NCI-H2081 treated with DMSO at 0.1 percent for 48 hours (cell line): ENCODE data around the gene CCDC188.
"Not testable (repeated sequence)": the region's sequence is repeated elsewhere in the genome, so short reads cannot be mapped to it uniquely, and the experiment has no call there.

Source experiments
- DNase-seq: peaks from one replicate; lab custom pipeline; 2025; lab: John Stamatoyannopoulos, UW

CCDC188 gene

DNA sequence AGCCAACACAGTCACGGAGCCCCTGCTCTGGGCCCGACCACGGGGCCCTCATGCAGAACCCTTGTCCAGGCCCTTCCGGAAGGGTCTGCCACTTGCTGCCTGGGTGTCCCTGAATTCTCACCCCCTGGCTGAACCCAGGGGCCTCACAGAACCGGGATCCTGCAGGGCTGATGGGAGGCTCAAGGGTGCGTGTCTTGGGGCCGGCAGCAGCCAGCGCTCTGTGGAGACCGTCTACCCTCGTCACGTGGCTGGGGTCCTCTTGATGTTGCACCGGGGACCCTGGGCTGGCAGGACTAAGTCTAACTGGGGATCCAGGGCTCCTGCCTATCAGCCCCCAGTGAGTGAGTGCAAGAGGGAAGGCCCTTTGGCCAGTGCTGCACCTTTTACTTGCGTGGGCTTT lies 19.3 kb upstream of the CCDC188 start:
- no peak for DNase-seq

DNA sequence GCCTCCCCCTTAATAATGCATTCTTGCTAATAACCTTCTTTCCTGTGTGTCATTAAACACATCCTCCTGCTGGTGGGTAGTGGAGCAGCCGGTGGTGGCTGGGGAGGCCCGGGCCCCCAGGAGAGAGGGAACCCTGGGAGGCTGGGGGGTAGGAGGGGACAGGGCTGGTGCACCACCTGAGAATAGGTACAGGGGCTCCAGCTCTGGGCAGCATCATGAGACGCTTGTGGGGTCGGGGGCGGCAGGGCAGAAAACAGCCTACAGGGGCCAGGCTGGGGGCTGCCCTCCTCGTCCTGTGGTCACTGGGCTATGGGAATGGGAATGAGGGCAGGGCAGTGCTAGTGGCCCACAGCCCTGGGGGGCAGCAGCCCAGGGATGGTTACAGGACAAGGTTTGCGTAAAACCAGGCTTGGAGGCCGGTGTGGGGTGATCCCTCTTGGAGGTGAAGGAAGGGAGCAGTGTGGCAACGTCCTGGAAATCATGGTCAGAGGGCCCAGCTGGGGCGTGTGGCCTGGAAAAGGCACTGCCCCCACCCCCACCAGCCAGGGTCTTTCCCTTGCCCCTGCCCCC lies 18.5 kb upstream of the CCDC188 start:
- DNase-seq: no peak

- no peak for DNase-seq
Observed at GRCh38 chr22:20167643-20168322, 16.9 kb upstream of the CCDC188 start.

GRCh38 chr22:20166703-20167102 lies 15.8 kb upstream of the CCDC188 start:
- no peak for DNase-seq

DNA sequence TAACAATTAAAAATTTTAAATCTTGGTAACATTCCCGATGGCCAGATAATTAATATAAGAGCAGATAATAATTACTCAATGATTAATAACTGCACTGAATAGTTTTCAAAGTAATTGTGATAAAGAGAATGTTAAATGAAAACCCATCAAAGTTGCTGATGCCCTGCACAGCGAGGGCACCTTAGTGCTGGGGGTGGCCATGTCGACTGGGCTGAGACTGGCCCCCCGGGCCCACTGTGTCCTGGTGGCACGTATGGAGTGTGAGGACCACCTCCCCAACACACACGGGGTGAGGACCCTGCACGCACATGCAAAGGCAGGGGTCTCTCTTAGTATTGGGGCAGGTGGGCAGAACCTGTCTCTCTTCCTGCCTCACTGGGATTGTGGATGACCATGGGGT lies 15.1 kb upstream of the CCDC188 start:
- DNase-seq: no peak

GRCh38 chr22:20165421-20165820 lies 14.6 kb upstream of the CCDC188 start:
- DNase-seq: no peak

- DNase-seq: no peak
Observed at GRCh38 chr22:20164863-20165262, 14.0 kb upstream of the CCDC188 start.

- DNase-seq: no peak
Observed at GRCh38 chr22:20160041-20160440, 9.2 kb upstream of the CCDC188 start.

GRCh38 chr22:20159531-20159930 lies 8.7 kb upstream of the CCDC188 start:
- DNase-seq: not testable (repeated sequence)

DNA sequence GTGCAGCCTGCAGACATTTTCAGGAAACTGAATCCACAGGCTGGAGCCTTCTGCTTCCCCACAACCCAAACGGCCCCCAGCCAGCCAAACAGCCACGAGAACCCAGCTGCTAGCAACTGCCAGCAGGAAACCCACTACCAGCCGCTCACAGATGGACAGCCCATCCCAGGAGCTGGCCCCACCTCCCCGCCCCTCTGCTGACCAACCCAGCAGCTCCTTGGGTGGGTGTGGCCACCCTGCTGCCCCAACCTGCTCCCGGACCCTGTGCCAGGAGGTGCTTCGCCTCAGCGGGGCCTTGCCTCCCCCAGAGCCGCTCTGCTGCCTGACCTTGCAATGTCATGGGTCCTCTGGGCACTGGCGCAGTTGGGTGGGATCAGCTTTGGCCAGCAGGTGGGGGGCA lies 8.2 kb upstream of the CCDC188 start:
- DNase-seq: no peak

DNA sequence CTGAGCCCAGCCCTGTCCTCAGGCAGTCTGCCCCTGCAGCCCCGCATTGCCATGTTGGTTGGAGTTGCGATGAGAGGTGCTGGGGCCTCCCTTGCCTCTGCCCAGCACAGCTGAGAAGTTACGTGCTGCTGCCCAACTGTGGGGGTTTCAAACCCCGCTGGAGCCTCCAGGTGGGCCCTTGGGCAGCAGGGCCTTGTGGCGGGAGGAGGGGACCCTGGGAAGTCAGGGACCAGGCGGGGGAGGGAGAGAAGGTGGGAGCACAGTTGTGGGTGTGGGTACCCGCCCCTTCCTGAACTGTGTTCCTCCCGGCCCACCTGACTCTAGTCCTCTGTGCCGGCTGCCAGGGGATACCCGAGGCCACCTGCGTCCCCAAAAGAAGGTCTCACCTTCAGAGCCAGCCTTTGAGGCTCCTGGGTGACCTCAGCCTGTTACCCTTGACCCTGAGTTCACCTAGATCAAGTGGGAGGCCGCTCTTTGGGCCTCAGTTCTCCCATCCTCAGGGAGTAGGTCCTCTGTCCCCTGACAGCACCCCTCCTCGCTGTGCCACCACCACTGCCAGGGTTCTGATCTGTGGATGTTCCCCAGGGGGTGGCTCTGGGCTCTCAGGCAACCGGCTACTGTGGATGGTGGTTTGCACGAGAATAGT lies 7.7 kb upstream of the CCDC188 start:
- DNase-seq: no peak

DNA sequence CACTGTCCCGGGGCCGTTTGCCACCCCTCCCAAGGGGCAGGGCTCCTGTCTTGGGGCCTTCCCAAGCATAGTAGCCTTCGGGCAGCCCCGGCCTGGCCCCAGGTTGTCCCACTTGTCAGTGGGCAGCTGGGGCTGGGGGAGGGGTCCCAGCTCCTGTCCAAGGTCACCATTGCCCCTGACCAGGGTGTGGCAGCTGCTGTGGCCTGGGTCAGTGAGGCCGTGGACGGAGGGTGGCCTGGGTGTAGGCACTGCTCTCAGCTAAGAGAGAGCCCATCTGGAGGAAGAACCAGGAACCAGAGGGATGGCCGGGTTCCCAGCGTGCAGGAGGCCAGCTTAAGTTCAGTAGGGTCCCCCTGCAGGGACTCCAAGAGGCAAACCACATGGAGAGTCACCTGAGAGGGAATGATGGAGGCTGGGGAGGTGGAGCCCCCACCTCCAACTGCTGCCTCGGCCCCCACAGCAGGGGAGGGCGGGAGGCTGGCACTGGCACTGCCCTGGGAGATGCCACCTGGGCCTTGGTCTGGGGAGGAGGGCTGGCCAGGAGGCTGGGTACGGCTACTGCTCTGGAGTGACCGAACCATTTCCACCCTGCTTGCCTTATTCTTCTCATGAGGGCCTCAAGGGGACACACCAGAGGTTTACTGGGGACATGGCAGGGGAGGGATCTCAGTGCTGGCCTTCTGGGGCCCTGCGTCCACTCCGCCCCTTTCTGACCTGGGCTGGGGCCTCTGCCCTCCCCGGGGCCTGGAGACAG lies 6.8 kb upstream of the CCDC188 start:
- no peak for DNase-seq

DNA sequence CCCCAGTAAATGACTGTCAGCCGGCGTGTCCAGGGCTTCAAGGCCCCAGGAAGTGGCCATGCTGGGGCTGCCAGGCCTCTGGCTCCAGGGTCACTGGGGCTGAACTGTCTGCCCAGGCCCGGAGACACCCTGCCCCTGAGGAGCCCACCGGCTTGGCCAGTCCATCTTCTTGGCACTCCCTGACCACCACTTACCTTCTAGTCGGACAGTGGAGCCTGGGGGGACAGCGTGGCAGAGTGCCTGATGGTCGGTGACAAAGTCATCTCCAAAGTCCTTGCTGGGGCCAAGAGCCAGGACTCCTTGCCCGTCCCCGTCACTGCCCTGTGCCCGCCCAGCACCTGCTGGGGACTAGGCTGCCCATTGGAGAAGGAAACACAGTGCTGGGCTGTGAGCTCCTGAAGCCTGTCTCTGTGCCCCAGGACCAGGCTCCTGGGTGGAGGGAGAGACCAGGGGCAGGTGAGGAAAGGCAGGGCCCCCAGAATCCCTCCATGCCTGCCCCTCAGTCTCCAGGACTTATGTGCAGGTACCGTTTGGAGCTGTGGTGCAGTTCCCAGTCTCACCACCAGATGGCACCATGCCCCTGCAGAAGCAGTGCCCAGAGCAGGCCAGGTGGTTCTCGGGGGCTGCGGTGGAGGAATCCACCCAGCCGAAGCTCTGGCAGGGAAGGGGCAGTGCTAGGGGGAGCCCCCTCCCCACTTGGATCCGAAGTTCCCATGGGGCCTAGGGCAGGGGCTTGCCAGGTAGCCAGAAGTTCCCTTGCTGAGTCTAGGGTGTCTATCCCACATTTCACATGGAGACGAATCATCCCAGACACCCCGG lies 6.0 kb upstream of the CCDC188 start:
- DNase-seq: no peak

DNA sequence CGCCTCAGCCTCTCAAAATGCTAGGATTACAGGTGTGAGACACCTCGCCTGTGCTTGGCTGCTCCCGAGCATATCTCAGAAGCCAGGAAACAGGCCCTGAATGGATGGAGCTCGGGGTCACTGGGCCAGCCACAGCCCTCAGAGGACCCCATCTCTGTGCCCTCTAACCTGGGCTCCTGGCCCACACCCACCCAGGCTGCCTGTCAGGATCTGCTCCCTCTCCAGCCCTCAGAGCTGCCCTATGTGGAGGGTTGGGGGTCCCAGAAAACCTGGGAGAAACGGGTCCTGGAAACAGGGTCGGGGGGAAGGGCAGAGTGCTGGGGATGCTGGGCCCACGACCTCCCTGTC lies 5.2 kb upstream of the CCDC188 start:
- no peak for DNase-seq

GRCh38 chr22:20155330-20156041 lies 4.6 kb upstream of the CCDC188 start:
- no peak for DNase-seq

GRCh38 chr22:20154602-20155187 lies 3.8 kb upstream of the CCDC188 start:
- DNase-seq: no peak

DNA sequence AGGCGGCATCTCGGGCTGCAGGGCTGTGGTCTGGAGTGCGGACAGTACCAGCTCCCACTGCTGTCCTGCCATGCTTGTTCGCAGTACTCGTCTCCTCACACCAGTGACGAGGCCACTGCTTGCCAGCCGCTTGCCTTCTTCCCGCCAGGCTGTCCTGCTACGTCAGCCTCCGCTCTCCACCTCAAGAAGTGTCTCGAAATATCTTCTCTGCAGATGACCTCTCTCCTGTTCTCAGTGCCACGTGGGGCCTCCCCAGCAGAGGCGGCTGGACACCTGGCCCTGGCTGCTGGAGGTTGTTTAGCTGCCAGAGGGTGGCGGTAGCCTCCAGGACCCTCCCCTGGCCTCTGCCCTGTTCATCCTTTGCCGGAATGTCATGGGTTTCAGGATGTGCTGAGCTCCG lies 3.1 kb upstream of the CCDC188 start:
- DNase-seq: no peak

- no peak for DNase-seq
Observed at GRCh38 chr22:20152464-20152890, 1.6 kb upstream of the CCDC188 start.

- no peak for DNase-seq
Observed at GRCh38 chr22:20151276-20151588, 377 bp upstream of the CCDC188 start.

DNA sequence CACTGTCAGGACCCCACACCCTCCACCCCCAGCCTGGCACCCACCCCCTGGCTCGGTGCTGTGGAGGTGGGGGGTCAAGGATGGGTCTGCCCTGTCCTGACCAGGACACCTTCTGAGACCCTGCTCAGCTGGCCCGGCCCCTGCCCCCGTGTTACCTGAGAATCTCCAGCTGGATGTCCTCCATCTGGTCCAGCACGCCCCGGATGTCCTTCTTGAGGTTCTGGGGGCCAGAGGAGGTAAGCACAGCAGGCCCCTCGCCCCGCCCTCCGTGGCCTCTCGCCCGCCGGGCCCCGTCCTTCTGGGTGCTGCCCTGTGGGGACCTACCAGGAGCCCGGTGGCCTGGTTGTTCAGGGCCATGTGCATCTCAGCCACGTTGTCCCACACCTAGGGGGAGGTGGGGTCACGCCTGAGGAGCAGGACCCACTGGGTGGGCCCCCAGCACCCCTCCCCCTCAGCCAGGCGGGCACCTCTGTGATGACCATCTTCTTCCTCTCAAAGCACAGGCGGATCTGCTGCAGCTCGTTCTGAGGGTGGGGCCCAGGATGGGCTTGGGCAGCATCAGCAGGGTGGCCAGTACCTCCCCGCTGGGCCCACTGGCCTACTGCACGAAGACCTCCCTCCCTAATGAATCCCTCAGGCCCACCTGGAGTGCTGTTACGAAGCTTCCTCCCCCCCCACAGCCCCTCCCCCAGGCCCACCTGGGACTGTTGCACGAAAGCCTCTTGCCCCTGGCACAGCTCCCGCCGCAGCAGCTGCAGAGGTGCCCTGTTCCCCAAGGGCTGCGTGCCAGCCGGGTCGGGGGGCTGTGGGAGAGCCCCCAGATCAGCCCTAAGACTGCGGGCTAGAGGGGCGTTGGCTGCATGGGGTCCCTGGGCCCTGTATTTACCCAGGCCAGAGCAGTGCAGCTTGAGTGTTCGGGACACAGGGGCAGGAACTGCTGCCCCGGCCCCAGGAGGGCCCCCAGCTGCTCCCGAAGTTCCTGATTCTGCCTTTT lies 1.3 kb downstream of the CCDC188 start:
- no peak for DNase-seq
